Body of pancreas (tissue), 4 donors: ENCODE data around the gene GRM4. TPM values are rescaled to one million over a fixed set of nuclear protein-coding genes. Genes with fewer than 3 reads are reported as not detected.

Experiments
- ATAC-seq: fragments of 150-250 bp; one replicate; pipeline ENCODE4 v1.9.1; 2016
- DNase-seq, 4 donors: peaks; one replicate each; pipeline ENCODE4 v3.0.0-alpha.2; 2019
- H3K27ac ChIP-seq, 4 donors: fragments of 200-600 bp; sonication (generic); 1 replicate in 3 of 4; 2 replicates in 1 of 4; pipeline versions ENCODE4 v1.5.1 to v1.6.1; 2016 to 2019; ENCODE audit warnings: mild to moderate bottlenecking in 1 of 4, mixed read lengths in 1 of 4, moderate library complexity in 1 of 4
- H3K27me3 ChIP-seq, 2 donors: fragments of 200-600 bp; sonication (generic); one replicate each; pipeline ENCODE4 v1.6.0; 2016; ENCODE audit warnings: mild to moderate bottlenecking in 1 of 2
- H3K36me3 ChIP-seq, 2 donors: fragments of 200-600 bp; sonication (generic); replicated peaks in 1 of 2; 2 replicates each; pipeline ENCODE4 v1.5.1; 2016; ENCODE audit warnings: low read depth in 2 of 2; ENCODE audit not compliant: insufficient read depth in 1 of 2
- H3K4me1 ChIP-seq: fragments of 200-600 bp; sonication (generic); one replicate; pipeline ENCODE4 v1.6.0; 2016
- H3K4me3 ChIP-seq, 2 donors: fragments of 200-600 bp; sonication (generic); 1 replicate in 1 of 2; 2 replicates in 1 of 2; pipeline ENCODE4 v1.5.1; 2016 to 2019
- H3K9me3 ChIP-seq, 3 donors: fragments of 200-600 bp; sonication (generic); 1 replicate in 2 of 3; 2 replicates in 1 of 3; pipeline ENCODE4 v1.5.1; 2016
- POLR2A ChIP-seq, 3 donors: fragments of 450-650 bp; IDR thresholded peaks; one replicate each; pipeline ENCODE4 v1.6.1; 2016; ENCODE audit warnings: antibody characterized with exemption in 3 of 3, mild to moderate bottlenecking in 2 of 3
- WGBS, 2 donors: methylation state at CpG; one replicate each; pipeline ENCODE4 v1.1.5; 2017; 5-methylcytosine and 5-hydroxymethylcytosine counted together
- intact Hi-C: fragments of 100-400 bp; cut with DNase I; formaldehyde crosslinking; loops from one replicate; pipeline ENCODE4 v1.15.1; 2023
- total RNA-seq, 2 donors: library from RNA; depleted of rRNA; stranded (reverse); fragments of >200 nt; gene quantifications; one replicate each; pipeline ENCODE4 v1.1.0, GENCODE V29; 2016
- TF ChIP-seq, protein P1 (sequence below), 7 experiments: fragments of 450-650 bp in 4 of 7; fragments of 200-600 bp in 3 of 7; sonication (generic) in 3 of 7; IDR thresholded peaks; one replicate each; pipeline ENCODE4 v1.5.1; 2016 to 2019; ENCODE audit warnings: antibody characterized with exemption in 7 of 7

The GRM4 gene
- total RNA-seq, 2 donors from 2014 or later = 0.33 TPM; not detected in 1

DNA sequence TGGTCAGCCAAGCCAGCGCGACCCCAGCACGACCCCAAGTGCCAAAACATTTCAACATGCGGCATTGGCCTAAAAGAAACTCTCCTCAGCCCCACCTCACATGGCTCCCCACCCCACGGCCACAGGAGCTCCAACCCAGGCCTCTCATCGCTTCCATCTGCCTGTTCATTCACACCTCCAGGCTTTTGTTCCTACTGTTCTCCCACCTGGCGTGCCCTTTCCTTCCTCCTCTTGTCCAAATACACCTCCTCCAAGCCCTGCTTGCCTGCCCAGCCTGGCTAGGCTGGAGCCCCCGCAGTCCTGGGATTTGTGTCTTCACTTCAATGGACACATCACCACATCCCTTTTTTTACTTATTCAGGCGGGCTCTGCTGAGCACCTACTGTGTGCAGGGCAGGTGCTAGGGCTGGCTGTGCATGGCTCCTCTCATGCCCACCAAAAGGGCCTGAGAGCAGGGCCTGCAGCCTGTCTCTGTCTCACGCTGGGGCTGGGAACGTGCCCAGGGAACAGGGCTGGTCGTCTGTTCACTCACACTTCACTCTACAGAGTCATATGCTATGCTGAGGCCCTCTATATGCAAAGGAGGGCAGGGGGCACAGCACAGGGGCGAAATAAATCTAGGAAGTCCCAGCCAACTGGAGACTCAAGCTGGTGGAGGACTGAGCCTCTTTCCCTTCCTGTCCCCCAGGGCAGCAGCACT is 61.1 kb downstream of the GRM4 start:
- no peaks in the 10 kb centered on the region for H3K4me1 ChIP-seq
- WGBS, 2 donors = 61 to 66% methylated on average over 13 of the region's 13 CpGs
- H3K4me3 ChIP-seq = no peak overlapping the region
- H3K27me3 ChIP-seq = no peaks in the 10 kb centered on the region
- ATAC-seq = no peak
- no peak overlapping the region for H3K27ac ChIP-seq
- TF ChIP-seq, protein P1, sequence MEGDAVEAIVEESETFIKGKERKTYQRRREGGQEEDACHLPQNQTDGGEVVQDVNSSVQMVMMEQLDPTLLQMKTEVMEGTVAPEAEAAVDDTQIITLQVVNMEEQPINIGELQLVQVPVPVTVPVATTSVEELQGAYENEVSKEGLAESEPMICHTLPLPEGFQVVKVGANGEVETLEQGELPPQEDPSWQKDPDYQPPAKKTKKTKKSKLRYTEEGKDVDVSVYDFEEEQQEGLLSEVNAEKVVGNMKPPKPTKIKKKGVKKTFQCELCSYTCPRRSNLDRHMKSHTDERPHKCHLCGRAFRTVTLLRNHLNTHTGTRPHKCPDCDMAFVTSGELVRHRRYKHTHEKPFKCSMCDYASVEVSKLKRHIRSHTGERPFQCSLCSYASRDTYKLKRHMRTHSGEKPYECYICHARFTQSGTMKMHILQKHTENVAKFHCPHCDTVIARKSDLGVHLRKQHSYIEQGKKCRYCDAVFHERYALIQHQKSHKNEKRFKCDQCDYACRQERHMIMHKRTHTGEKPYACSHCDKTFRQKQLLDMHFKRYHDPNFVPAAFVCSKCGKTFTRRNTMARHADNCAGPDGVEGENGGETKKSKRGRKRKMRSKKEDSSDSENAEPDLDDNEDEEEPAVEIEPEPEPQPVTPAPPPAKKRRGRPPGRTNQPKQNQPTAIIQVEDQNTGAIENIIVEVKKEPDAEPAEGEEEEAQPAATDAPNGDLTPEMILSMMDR (IDR thresholded peaks at IDR 0.05) = no peak
- no peak for TF ChIP-seq POLR2A (IDR thresholded peaks at IDR 0.05)
- intact Hi-C loops = no loop called here
- H3K36me3 ChIP-seq = no peaks in the 10 kb centered on the region
- no peak for DNase-seq
- H3K9me3 ChIP-seq = no peaks in the 10 kb centered on the region

DNA sequence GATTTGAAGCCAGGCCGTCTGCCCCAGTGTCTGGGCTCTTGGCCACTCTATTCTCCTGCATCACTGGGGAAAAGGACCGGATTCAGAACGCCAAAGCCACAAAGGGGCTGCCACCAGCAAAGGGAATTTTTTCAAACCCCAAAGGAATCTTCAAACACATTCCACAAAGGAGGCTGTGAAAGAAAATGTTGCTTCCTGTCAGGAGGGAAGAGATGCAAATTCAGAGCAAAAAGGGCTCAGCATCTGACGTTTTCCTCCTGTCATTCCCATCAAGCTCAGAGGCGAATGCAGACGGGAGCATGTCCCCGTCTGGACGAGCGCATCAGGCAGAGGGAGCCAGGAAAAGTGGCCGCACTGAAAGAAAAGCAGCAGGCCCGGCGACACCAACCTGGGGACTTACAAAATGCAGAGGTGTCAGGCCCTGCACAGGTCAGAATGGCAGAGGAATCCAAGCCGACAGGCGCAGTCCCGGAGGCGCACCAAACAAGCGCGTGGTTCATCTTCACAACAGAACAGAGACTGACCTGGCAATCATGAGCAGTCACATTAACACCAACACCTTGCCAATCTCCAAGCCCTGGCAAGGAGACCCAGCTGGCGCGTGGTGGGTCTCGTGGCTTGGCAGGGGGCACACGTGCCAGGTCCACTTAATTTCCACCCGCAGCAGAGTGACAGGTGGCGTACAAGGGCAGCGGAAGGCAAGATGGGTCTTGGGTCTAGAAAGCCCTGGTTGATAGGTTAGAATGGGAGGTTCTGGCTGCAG is 62.8 kb downstream of the GRM4 start:
- intact Hi-C loops = no loop called here
- no peak for ATAC-seq

GRCh38 chr6:34082348-34082747 is 63.5 kb downstream of the GRM4 start:
- H3K27me3 ChIP-seq = no peaks in the 10 kb centered on the region
- H3K4me3 ChIP-seq = no peak overlapping the region
- H3K9me3 ChIP-seq = no peaks in the 10 kb centered on the region
- TF ChIP-seq, protein P1 (IDR thresholded peaks at IDR 0.05) = no peak
- TF ChIP-seq POLR2A (IDR thresholded peaks at IDR 0.05) = no peak
- no peak overlapping the region for H3K27ac ChIP-seq
- no peaks in the 10 kb centered on the region for H3K36me3 ChIP-seq
- DNase-seq (no peak), ATAC-seq (no peak)
- no peaks in the 10 kb centered on the region for H3K4me1 ChIP-seq
- 73 to 80% methylated on average over 8 to 10 of the region's 10 CpGs for WGBS, 2 donors
- intact Hi-C loops = no loop called here

More for the DNA sequence above, 62.8 kb downstream of the GRM4 start:
- no peak for DNase-seq
- Histone ChIP-seq H3K27me3 (no peaks in the 10 kb centered on the region), H3K4me3 (no peak overlapping the region), H3K36me3 (no peaks in the 10 kb centered on the region), H3K27ac (no peak overlapping the region), H3K4me1 (no peaks in the 10 kb centered on the region), H3K9me3 (no peaks in the 10 kb centered on the region)
- no peak for TF ChIP-seq POLR2A (IDR thresholded peaks at IDR 0.05)
- TF ChIP-seq, protein P1 (IDR thresholded peaks at IDR 0.05) = no peak
- 62 to 67% methylated on average over 23 to 25 of the region's 25 CpGs for WGBS, 2 donors

- no peak overlapping the region for H3K4me3 ChIP-seq
- no peaks in the 10 kb centered on the region for H3K4me1 ChIP-seq
- DNase-seq = no peak
- no peak overlapping the region for H3K27ac ChIP-seq
- TF ChIP-seq POLR2A (IDR thresholded peaks at IDR 0.05) = no peak
- TF ChIP-seq, protein P1 (IDR thresholded peaks at IDR 0.05) = no peak
- no peaks in the 10 kb centered on the region for H3K27me3 ChIP-seq
- ATAC-seq = no peak
- 64 to 82% methylated on average over 4 to 5 of the region's 5 CpGs for WGBS, 2 donors
- no peaks in the 10 kb centered on the region for H3K36me3 ChIP-seq
- H3K9me3 ChIP-seq = no peaks in the 10 kb centered on the region
- intact Hi-C loops = no loop called here
Measured at GRCh38 chr6:34080357-34080756, 65.5 kb downstream of the GRM4 start.
